ENCODE results near the gene ATOH8.
"Not testable (repeated sequence)": the region's sequence is repeated elsewhere in the genome, so short reads cannot be mapped to it uniquely, and the experiment has no call there.

ATOH8 gene

DNA sequence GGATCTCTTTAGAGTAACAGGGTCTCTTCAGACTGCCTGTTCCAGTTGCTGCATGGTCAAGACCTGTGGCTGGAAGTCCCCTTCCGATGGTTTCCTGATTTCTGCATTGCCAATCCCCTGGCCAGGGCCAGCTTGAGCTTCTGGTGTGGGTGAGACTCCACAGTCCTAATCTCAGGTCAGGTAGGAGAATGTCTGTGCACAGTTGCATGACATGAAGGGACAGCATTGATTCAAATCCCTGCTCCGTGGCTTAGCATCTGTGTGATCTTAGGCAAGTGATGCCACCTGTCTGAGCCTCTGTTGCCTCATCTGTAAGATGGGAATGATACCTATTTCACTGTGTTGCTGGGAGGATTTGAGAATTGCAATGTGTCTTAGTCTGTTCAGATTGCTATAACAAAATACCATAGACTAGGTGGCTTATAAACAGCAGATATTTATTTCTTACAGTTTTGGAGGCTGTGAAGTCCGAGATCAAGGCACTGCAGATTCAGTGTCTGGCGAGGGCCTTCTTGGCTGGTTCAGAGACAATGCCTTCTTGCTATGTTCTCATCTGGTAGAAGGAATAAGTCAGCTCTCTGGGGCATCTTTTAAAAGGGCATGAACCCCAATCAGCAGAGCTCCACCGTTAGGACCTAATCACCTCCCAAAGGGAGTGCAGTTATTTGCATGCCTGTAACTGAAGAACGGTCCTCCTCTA, 66.2 kb downstream of the ATOH8 start:
- DNase-seq (ENCODE audit: low read depth, low spot score): no peak
- no peak overlapping the region for H3K4me3 ChIP-seq (ENCODE audit: low read depth, low read length)
- TF ChIP-seq CTCF (IDR thresholded peaks at IDR 0.05; ENCODE audit: low read depth, low read length): no peak
- in situ Hi-C loops (cut with HindIII; ENCODE audit: low sequenced_read_pairs): no loop called here

DNA sequence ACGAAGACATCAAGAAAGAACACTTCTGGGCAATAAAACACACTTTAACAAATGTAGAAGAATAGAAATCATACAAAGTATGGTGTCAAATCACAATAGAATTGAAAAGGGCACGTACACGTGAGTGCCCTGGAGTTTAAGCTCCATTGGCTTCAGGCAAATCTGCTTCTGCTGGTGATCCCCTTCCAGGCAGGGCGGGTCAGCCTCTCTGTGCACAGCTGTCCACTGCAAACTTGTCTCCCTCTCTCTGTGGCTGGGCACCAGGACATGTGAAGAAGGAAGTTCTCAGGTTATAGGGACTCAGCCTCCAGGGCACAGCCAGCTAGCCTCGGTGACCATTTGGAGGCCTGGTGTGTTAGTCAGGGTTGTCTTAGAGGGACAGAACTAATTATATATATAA, 69.0 kb downstream of the ATOH8 start:
- in situ Hi-C loops (cut with HindIII; ENCODE audit: low sequenced_read_pairs): no loop called here
- TF ChIP-seq CTCF (IDR thresholded peaks at IDR 0.05; ENCODE audit: low read depth, low read length): no peak
- H3K4me3 ChIP-seq (ENCODE audit: low read depth, low read length): no peak overlapping the region
- DNase-seq (ENCODE audit: low read depth, low spot score): no peak

DNA sequence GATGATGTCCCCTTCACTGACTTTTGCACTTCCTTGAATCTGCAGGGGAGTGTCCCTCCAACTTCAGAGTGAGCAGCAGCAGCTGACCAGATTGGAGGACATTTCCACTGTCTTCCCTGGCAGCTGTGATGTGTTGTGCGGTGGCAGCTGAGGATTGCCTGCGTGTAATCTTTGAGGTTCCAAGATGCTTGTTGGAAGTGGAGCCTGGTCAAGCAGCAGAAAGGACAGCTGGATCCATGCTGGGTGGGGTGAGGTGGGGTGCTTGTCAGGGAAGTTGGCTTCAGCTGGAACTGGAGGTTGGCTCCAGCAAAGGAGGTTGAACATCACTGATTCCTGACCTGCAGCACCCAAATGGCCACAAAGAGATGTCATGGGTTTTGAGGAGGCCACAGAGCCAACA, 70.2 kb downstream of the ATOH8 start:
- TF ChIP-seq CTCF (IDR thresholded peaks at IDR 0.05; ENCODE audit: low read depth, low read length): no peak
- H3K4me3 ChIP-seq (ENCODE audit: low read depth, low read length): no peak overlapping the region
- in situ Hi-C loops (cut with HindIII; ENCODE audit: low sequenced_read_pairs): no loop called here
- no peak for DNase-seq (ENCODE audit: low read depth, low spot score)

GRCh38 chr2:85826990-85827878, 73.4 kb downstream of the ATOH8 start:
- in situ Hi-C loops (cut with HindIII; ENCODE audit: low sequenced_read_pairs): no loop called here
- peak; percentile 53 for DNase-seq (ENCODE audit: low read depth, low spot score)
- peak; percentile 92 for TF ChIP-seq CTCF (IDR thresholded peaks at IDR 0.05; ENCODE audit: low read depth, low read length)
- H3K4me3 ChIP-seq (ENCODE audit: low read depth, low read length): no peak overlapping the region

- TF ChIP-seq CTCF (IDR thresholded peaks at IDR 0.05; ENCODE audit: low read depth, low read length): no peak
- in situ Hi-C loops (cut with HindIII; ENCODE audit: low sequenced_read_pairs): no loop called here
- DNase-seq (ENCODE audit: low read depth, low spot score): no peak
- H3K4me3 ChIP-seq (ENCODE audit: low read depth, low read length): no peak overlapping the region
These were observed 74.2 kb downstream of the ATOH8 start for GRCh38 chr2:85827879-85828569.

DNA sequence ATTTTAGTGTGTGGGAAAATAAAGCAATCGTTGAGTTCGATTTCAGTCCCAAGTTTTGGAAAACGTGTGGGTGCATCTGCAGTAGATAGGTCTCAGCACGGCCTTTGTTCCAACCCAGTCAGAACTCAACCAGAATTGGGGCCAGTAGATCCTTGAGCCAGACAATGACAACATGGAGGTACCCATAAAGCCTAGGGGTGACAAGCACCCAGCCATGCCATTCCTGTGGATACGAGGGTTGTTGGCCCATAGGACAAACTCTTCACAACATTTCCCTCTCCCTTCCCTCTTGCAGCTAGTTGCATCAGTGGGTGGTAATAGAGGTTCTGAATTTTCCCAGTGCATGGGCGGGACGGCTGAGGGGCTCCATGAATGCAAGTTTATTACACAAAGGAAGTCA, 74.9 kb downstream of the ATOH8 start:
- no peak overlapping the region for H3K4me3 ChIP-seq (ENCODE audit: low read depth, low read length)
- DNase-seq (ENCODE audit: low read depth, low spot score): no peak
- in situ Hi-C loops (cut with HindIII; ENCODE audit: low sequenced_read_pairs): no loop called here
- TF ChIP-seq CTCF (IDR thresholded peaks at IDR 0.05; ENCODE audit: low read depth, low read length): no peak

DNA sequence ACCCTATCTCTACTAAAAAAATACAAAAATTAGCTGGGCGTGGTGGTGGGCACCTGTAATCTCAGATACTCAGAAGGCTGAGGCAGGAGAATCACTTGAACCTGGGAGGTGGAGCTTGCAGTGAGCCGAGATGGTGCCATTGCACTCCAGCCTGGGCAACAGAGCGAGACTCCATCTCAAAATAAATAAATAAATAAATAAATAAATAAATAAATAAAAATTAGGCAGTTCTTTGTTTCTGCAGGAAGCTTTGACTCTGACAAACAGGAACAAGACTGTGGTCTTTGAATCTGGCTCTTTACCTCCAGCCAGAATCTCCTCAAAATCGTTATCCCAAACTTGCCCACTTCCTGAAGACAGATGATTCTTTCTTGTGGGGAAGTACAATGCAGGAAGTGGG, 75.6 kb downstream of the ATOH8 start:
- DNase-seq (ENCODE audit: low read depth, low spot score); in situ Hi-C loops (cut with HindIII; ENCODE audit: low sequenced_read_pairs); H3K4me3 ChIP-seq (ENCODE audit: low read depth, low read length): not testable (repeated sequence)
